Small intestine (tissue), 7 donors: Measurements from ENCODE around the gene KCNK6. TPM values are rescaled to one million over a fixed set of nuclear protein-coding genes. Genes with fewer than 3 reads are reported as not detected.

Experiments
- DNase-seq, 2 donors: peaks; one replicate each; pipeline versions ENCODE4 v3.0.0 to v3.0.0-alpha.2; 2013
- FAIRE-seq: peaks from 2 replicates; lab custom pipeline; 2012; peaks lifted over from hg19 to GRCh38; lab: Jason Lieb, UNC
- H3K27ac ChIP-seq, 3 donors: one replicate each; pipeline ENCODE4 v1.5.1; 2013; ENCODE audit warnings: low read length in 2 of 3, mild to moderate bottlenecking in 2 of 3, control low read depth in 1 of 3, inconsistent platforms in 1 of 3, low read depth in 1 of 3, moderate library complexity in 1 of 3
- H3K27me3 ChIP-seq, 3 donors: one replicate each; pipeline ENCODE4 v1.6.1; 2013; ENCODE audit warnings: low read length in 3 of 3, inconsistent platforms in 1 of 3; ENCODE audit not compliant: control insufficient read depth in 3 of 3, insufficient read depth in 3 of 3
- H3K36me3 ChIP-seq, 3 donors: one replicate each; pipeline ENCODE4 v1.6.1; 2013; ENCODE audit warnings: low read length in 3 of 3, inconsistent platforms in 1 of 3, low read depth in 1 of 3, mild to moderate bottlenecking in 1 of 3, moderate library complexity in 1 of 3; ENCODE audit not compliant: control insufficient read depth in 3 of 3, insufficient read depth in 2 of 3
- H3K4me1 ChIP-seq, 3 donors: one replicate each; pipeline ENCODE4 v1.6.1; 2013; ENCODE audit warnings: low read length in 2 of 3, inconsistent platforms in 1 of 3, low read depth in 1 of 3, mild to moderate bottlenecking in 1 of 3, moderate library complexity in 1 of 3; ENCODE audit not compliant: control insufficient read depth in 3 of 3, insufficient read depth in 2 of 3
- H3K4me3 ChIP-seq, 3 donors: one replicate each; pipeline ENCODE4 v1.5.1; 2013; ENCODE audit warnings: low read length in 3 of 3, control low read depth in 1 of 3, inconsistent platforms in 1 of 3, low read depth in 1 of 3, mild to moderate bottlenecking in 1 of 3, moderate library complexity in 1 of 3
- H3K9me3 ChIP-seq, 2 donors: one replicate each; pipeline ENCODE4 v1.6.1; 2013; ENCODE audit warnings: low read depth in 1 of 2, low read length in 1 of 2; ENCODE audit not compliant: control insufficient read depth in 2 of 2, insufficient read depth in 1 of 2
- WGBS, 3 donors: extraction: QIAGEN DNeasy Blood & Tissue Kit; methylation state at CpG; one replicate each; pipeline ENCODE4 v1.1.7; 2013; 5-methylcytosine and 5-hydroxymethylcytosine counted together
- polyA plus RNA-seq, 4 donors: library from polyadenylated mRNA; stranded (reverse) in 3 of 4; unstranded in 1 of 4; fragments of 200-250 nt in 3 of 4; fragments of 120-200 nt in 1 of 4; gene quantifications; one replicate each; pipeline versions ENCODE4 v1.2.1 to v1.2.3, GENCODE V29; 2013
- donor health status: healthy with polysubstance abuse.
- donor health status: control.
- donor health status: control.
- donor health status: Bipolar disorder and iron deficiency.
- donor health status: healthy.

KCNK6 gene
- polyA plus RNA-seq, 4 donors = 2.7 to 7.5 (median 4.0) TPM

GRCh38 chr19:38369584-38369983, 49.9 kb downstream of the KCNK6 start:
- H3K27me3 ChIP-seq = no peaks in the 10 kb centered on the region
- no peak overlapping the region for H3K27ac ChIP-seq
- no peaks in the 10 kb centered on the region for H3K36me3 ChIP-seq
- H3K4me1 ChIP-seq = no peaks in the 10 kb centered on the region
- no peak for DNase-seq
- FAIRE-seq = no peak
- 87 to 89% (median 88%) methylated on average over 2 of the region's 2 CpGs for WGBS, 3 donors
- H3K9me3 ChIP-seq = peaks cover 0 to 8% of the 10 kb centered on the region in 2 donors
- H3K4me3 ChIP-seq = no peak overlapping the region

DNA sequence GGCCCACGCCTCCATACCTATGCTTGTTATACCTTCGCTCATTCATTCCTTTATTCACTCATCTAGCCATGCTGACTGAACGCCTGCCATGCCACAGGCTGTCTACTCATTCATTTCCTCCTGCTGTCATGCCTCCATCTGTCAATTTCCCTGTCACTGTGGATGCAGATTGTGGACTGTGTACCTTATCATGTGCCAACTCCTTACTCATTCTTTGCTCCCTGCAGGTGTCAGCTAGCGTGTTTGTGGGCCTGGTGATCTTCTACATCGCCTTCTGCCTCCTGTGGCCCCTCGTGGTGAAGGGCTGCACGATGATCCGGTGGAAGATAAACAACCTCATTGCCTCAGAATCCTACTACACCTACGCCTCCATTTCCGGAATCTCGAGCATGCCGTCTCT, 50.7 kb downstream of the KCNK6 start:
- H3K27ac ChIP-seq = no peak overlapping the region
- 26 to 61% (median 37%) methylated on average over 12 of the region's 12 CpGs for WGBS, 3 donors
- DNase-seq (peak; percentile 25 to 76), FAIRE-seq (no peak)
- peaks cover 0 to 2% (median 0%) of the 10 kb centered on the region in 3 donors for H3K36me3 ChIP-seq
- peaks cover 0 to 1% of the 10 kb centered on the region in 2 donors for H3K9me3 ChIP-seq
- no peak overlapping the region for H3K4me3 ChIP-seq
- H3K4me1 ChIP-seq = peaks cover 0 to under 1% (median 0%) of the 10 kb centered on the region in 3 donors
- H3K27me3 ChIP-seq = no peaks in the 10 kb centered on the region

DNA sequence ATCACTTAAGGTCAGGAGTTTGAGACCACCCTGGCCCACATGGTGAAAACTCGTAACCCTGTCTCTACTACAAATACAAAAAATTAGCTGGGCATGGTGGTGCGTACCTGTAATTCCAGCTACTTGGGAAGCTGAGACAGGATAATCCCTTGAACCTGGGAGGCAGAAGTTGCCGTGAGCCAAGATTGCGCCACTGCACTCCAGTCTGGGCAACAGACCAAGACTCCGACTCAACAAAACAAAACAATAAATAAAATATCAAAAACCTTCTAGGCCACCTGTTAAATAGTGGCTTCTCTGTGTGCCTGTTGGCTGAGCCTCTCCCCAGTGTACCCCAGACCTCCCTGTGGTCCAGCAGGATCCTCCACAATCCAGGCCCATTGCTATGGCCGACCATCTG, 51.4 kb downstream of the KCNK6 start:
- no peak for DNase-seq
- H3K27me3 ChIP-seq = no peaks in the 10 kb centered on the region
- 74 to 81% (median 76%) methylated on average over 6 of the region's 6 CpGs for WGBS, 3 donors
- H3K36me3 ChIP-seq = peaks cover 0 to 6% (median 0%) of the 10 kb centered on the region in 3 donors
- no peak for FAIRE-seq
- H3K9me3 ChIP-seq = no peaks in the 10 kb centered on the region
- H3K4me1 ChIP-seq = peaks cover 0 to 8% (median 5%) of the 10 kb centered on the region in 3 donors
- H3K27ac ChIP-seq = no peak overlapping the region
- no peak overlapping the region for H3K4me3 ChIP-seq

DNA sequence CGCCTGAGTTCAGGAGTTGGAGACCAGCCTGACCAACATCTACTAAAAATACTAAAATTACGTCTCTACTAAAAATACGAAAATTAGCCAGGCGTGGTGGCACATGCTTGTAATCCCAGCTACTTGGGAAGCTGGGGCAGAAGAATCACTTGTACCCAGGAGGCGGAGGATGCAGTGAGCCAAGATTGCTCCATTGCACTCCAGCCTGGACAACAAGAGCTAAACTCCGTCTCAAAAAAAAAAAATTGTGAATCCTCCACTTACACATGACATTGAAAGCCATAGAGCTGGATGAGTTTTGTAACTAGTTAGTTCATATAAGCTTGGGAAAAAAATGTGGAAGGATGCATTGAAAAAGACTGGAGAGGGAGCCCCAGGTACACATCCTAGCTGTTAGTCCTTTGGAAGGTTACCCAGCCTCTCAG, 54.3 kb downstream of the KCNK6 start:
- DNase-seq = no peak
- no peaks in the 10 kb centered on the region for H3K9me3 ChIP-seq
- WGBS, 3 donors = 65 to 69% (median 67%) methylated on average over 6 of the region's 6 CpGs
- peak overlapping the region; percentile 81 to 90 (median 82) for H3K27ac ChIP-seq
- H3K27me3 ChIP-seq = no peaks in the 10 kb centered on the region
- peaks cover 1 to 28% (median 2%) of the 10 kb centered on the region in 3 donors for H3K36me3 ChIP-seq
- no peak for FAIRE-seq
- H3K4me3 ChIP-seq = peak overlapping the region in 2 of 3 donors; percentile 31 to 42
- H3K4me1 ChIP-seq = peaks cover 0 to 14% (median 5%) of the 10 kb centered on the region in 3 donors

- H3K4me1 ChIP-seq = peaks cover 0 to 14% (median 5%) of the 10 kb centered on the region in 3 donors
- H3K4me3 ChIP-seq = peak within 1 kb of the TSS; percentile 86 to 99 (median 90)
- no peaks in the 10 kb centered on the region for H3K27me3 ChIP-seq
- H3K27ac ChIP-seq = peak within 1 kb of the TSS; percentile 86 to 95 (median 90)
- FAIRE-seq = no peak
- H3K36me3 ChIP-seq = peaks cover 3 to 34% (median 5%) of the 10 kb centered on the region in 3 donors
- peak; percentile 100 for DNase-seq
- 0% methylated on average over 65 of the region's 65 CpGs for WGBS, 3 donors
- H3K9me3 ChIP-seq = no peaks in the 10 kb centered on the region
These were observed 54.9 kb downstream of the KCNK6 start, which contains the start of gene PSMD8 for GRCh38 chr19:38374332-38375097. Gene PSMD8, plus strand, starts transcription at chr19:38374571. Its CDS starts 31 bp downstream, at chr19:38374602.

GRCh38 chr19:38375098-38375493, 55.5 kb downstream of the KCNK6 start:
- Histone ChIP-seq H3K9me3 (no peaks in the 10 kb centered on the region), H3K4me1 (peaks cover 0 to 14% (median 5%) of the 10 kb centered on the region in 3 donors), H3K27ac (peak overlapping the region; percentile 86 to 95 (median 90)), H3K4me3 (peak overlapping the region; percentile 86 to 99 (median 90)), H3K27me3 (no peaks in the 10 kb centered on the region), H3K36me3 (peaks cover 3 to 40% (median 5%) of the 10 kb centered on the region in 3 donors)
- DNase-seq (no peak), FAIRE-seq (no peak)
- 0 to 1% (median 1%) methylated on average over 18 of the region's 18 CpGs for WGBS, 3 donors

DNA sequence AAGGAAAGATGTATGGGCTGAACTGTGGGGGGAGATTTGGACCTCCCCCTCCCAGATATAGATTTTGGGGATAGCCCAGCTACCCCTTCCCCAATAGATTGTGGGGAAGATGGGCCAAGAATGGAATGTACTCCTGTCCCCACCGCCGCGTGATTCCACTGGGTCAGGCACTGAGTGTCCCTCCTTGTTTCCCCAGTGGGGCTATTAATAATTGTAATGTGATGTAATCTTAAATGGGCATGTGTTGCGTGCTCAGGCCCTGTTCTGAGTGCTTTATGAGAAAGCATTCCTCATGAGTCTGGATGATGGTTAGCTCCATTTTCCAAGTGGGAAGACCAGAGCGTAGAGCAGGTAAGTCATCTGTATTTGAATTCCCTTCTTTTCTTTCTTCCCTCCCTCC, 56.1 kb downstream of the KCNK6 start:
- Histone ChIP-seq H3K27ac (no peak overlapping the region), H3K9me3 (no peaks in the 10 kb centered on the region), H3K27me3 (no peaks in the 10 kb centered on the region), H3K4me3 (peak overlapping the region in 2 of 3 donors; percentile 86 to 99), H3K36me3 (peaks cover 3 to 47% (median 10%) of the 10 kb centered on the region in 3 donors), H3K4me1 (peaks cover 0 to 14% (median 5%) of the 10 kb centered on the region in 3 donors)
- WGBS, 3 donors = 79 to 81% (median 79%) methylated on average over 5 of the region's 5 CpGs
- DNase-seq = no peak
- no peak for FAIRE-seq

- DNase-seq = no peak
- Histone ChIP-seq H3K36me3 (peaks cover 6 to 55% (median 16%) of the 10 kb centered on the region in 3 donors), H3K27me3 (no peaks in the 10 kb centered on the region), H3K4me1 (peaks cover 0 to 14% (median 5%) of the 10 kb centered on the region in 3 donors), H3K9me3 (no peaks in the 10 kb centered on the region), H3K27ac (no peak overlapping the region), H3K4me3 (no peak overlapping the region)
- 82 to 86% (median 85%) methylated on average over 3 of the region's 3 CpGs for WGBS, 3 donors
- no peak for FAIRE-seq
These were observed 56.9 kb downstream of the KCNK6 start for GRCh38 chr19:38376576-38376975.
